Endothelial cell of hepatic sinusoid (primary cell): ENCODE measurements around the gene ANKRD35.

ENCODE experiments used
- in situ Hi-C: cut with HindIII; loops from 2 replicates; pipeline ENCODE4 v1.10.0; 2017; ENCODE audit warnings: low sequenced_read_pairs

The ANKRD35 gene

GRCh38 chr1:145895471-145895870 is 9.8 kb upstream of the ANKRD35 start:
- in situ Hi-C loops = no loop called here

GRCh38 chr1:145893306-145894055 is 7.8 kb upstream of the ANKRD35 start:
- in situ Hi-C loops = no loop called here

- in situ Hi-C loops = no loop called here
Observed at GRCh38 chr1:145892486-145893087, 6.9 kb upstream of the ANKRD35 start.

GRCh38 chr1:145891587-145892485 is 6.2 kb upstream of the ANKRD35 start:
- in situ Hi-C loops = no loop called here

- in situ Hi-C loops = no loop called here
Observed at GRCh38 chr1:145891143-145891542, 5.5 kb upstream of the ANKRD35 start.

- in situ Hi-C loops = no loop called here
Observed at GRCh38 chr1:145889722-145890121, 4.1 kb upstream of the ANKRD35 start.

GRCh38 chr1:145887631-145888030 is 2.0 kb upstream of the ANKRD35 start:
- in situ Hi-C loops = no loop called here

- in situ Hi-C loops = no loop called here
Observed at GRCh38 chr1:145886816-145887215, 1.1 kb upstream of the ANKRD35 start.

GRCh38 chr1:145886390-145886789 is 724 bp upstream of the ANKRD35 start:
- in situ Hi-C loops = no loop called here

- in situ Hi-C loops = loop anchor here (5.0 kb wide), 2 partner anchors 37 to 78 kb away; partner anchors contain the start of genes ANKRD34A, NUDT17 and POLR3GL
Observed at GRCh38 chr1:145884675-145885074, 991 bp downstream of the ANKRD35 start.

GRCh38 chr1:145879775-145880174 is 5.9 kb downstream of the ANKRD35 start:
- in situ Hi-C loops = loop anchor here (5.0 kb wide), 3 partner anchors 32 to 83 kb away; partner anchors contain the start of genes ANKRD34A, NUDT17, PEX11B and POLR3GL

GRCh38 chr1:145878724-145879123 is 6.9 kb downstream of the ANKRD35 start:
- in situ Hi-C loops = loop anchor here (5.0 kb wide), 1 partner anchor 39 kb away; the partner anchor contains the start of gene PEX11B

GRCh38 chr1:145877923-145878486 is 7.7 kb downstream of the ANKRD35 start:
- in situ Hi-C loops = loop anchor here (5.0 kb wide), 1 partner anchor 39 kb away; the partner anchor contains the start of gene PEX11B

- in situ Hi-C loops = loop anchor here (5.0 kb wide), 1 partner anchor 43 kb away; the partner anchor contains the start of gene PEX11B
Observed at GRCh38 chr1:145874646-145875045, 11.0 kb downstream of the ANKRD35 start.

GRCh38 chr1:145871994-145872924 is 13.4 kb downstream of the ANKRD35 start:
- in situ Hi-C loops = no loop called here

- in situ Hi-C loops = no loop called here
Observed at GRCh38 chr1:145868232-145868631, 17.4 kb downstream of the ANKRD35 start.

- in situ Hi-C loops = no loop called here
Observed at GRCh38 chr1:145863282-145864018, 22.2 kb downstream of the ANKRD35 start.

GRCh38 chr1:145859491-145860023 is 26.1 kb downstream of the ANKRD35 start:
- in situ Hi-C loops = loop anchor here (5.0 kb wide), 2 partner anchors 77 to 103 kb away; partner anchors contain the start of genes ANKRD34A and POLR3GL
